ENCODE measurements around the gene ANKRD2.
"Not testable (repeated sequence)": the region's sequence is repeated elsewhere in the genome, so short reads cannot be mapped to it uniquely, and the experiment has no call there.

ANKRD2 gene

DNA sequence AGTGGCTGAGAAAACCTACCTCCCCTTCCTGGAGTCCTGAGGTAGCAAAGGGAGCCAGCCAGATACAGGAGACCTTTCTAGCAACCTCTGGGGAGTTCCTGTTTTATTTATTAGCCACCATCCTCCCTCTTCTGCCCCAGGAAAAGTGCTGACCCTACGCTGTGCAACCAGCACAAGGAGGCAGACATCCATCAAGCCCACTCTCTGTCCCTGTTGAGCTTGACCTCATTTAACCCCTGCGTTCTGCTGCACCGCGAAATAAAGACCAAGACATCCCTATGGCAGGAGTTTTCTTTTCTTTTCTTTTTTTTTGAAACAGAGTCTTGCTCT lies 25.3 kb upstream of the ANKRD2 start:
- no peak for DNase-seq

GRCh38 chr10:97547962-97548361 lies 24.6 kb upstream of the ANKRD2 start:
- no peak for DNase-seq

- no peak for DNase-seq
These were observed 23.6 kb upstream of the ANKRD2 start for GRCh38 chr10:97548828-97549455.

DNA sequence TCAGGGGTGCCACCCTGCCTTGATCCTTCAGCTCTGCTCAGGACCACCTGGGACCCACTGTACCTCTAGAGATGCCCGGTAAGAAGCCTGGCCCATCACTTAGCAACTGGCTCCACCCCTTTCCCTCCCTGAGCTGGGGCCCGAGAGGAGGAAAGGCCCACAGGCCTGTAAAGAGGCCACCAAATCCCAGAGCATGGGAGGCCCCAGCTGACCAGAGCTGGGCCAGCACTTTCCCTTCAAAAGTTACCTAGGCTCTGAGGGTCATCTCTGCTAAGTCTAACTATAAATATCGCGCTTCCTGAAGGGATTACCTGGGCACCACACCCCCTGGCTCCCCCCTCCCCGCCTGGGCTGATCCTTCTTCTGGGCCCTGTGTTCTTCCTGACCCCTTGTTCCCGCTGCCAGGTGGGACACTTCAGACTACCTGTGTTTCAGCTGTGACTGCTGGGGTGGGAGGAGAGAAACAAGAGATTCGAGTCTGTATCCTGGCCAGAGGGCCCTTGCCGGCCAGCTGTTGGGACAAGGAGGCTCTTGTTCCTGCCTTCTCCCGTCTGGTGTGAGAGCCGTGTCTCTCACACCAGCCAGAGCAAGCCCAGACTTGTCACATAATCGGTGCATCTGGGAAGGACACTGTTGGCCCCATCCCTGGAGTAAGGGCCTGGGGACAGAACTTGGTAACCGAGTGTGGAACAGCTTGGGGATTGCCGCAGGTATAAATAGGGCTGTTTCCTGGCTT lies 22.8 kb upstream of the ANKRD2 start:
- no peak for DNase-seq

- DNase-seq, result no peak
These were observed 22.0 kb upstream of the ANKRD2 start for GRCh38 chr10:97550336-97551149.

DNA sequence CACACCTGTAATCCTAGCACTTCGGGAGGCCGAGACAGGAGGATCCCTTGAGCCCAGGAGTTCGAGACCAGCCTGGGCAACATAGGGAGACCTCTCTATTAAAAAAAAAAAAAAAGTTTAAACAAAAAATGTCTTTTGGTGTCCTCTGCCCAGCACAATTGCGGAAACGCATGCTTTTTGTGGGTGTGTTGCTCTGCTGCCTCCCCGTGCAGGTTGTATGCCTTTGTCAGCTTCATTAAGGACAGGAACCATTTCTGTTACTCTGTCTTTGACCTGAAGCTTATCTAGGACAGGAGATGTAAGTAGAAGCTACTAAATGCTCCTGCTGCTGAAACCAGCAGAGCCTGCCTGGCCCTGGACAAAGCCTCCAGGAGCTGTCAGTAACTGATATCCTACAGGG lies 21.3 kb upstream of the ANKRD2 start:
- DNase-seq, result no peak

DNA sequence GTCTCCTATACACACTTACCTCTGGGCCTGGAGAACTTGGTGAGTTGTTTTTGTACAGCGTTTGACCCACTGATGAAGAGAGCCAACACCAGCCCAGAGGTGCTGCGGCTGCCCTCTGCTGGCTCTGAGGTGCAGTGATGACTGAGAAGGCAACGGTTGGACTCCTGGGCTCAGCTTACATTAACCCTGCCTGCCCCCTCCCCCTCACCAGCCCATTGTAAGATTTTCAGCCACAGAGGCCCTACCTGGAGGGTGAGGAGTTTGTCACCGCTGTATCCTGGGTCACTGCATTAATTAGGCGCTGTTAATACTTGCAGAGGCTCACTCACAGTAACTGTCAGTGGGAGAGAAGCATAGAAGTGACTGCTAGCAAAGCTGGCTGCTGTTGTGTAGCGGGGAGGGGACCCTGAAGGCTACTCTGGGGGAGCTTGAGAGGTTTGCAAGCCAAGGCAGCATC lies 19.0 kb upstream of the ANKRD2 start:
- DNase-seq, result peak in 4 of 5 donors; percentile 24 to 58 (median 30)

GRCh38 chr10:97554336-97554735 lies 18.2 kb upstream of the ANKRD2 start:
- DNase-seq, result not testable (repeated sequence)

GRCh38 chr10:97555541-97555940 lies 17.0 kb upstream of the ANKRD2 start:
- not testable (repeated sequence) for DNase-seq

- not testable (repeated sequence) for DNase-seq
These were observed 11.7 kb upstream of the ANKRD2 start for GRCh38 chr10:97560731-97561381.

DNA sequence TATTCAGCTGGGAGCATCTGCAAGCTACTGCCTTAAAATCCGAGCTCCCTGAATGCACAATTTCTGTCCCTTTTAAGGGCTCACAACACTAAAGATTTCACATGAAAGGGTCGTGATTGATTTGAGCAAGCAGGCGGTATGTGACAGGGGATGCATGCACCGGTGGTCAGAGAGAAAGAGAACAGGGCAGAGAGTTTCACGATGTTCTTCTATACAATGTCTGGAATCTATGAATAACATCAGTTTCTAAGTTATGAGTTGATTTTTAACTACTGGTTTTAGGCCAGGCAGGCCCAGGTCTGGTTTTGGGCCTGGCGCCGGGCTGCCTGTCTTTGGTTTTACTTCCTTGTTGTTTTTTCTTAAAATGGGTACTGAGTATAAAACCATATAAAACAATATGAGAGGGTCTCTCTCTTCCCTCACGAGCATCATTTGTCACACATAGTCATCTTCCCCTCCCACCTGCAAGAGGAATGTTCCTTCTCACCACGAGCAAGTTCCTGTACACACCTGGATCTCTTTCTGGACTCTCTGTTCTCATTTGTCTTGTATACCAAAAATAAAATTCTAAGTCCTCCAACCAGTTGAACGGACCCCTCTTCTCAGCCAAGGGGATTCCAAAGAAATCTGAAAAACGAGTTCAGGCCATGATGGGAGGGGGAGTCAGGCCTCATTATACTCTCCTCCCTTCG lies 11.0 kb upstream of the ANKRD2 start:
- not testable (repeated sequence) for DNase-seq

GRCh38 chr10:97562329-97562728 lies 10.2 kb upstream of the ANKRD2 start:
- not testable (repeated sequence) for DNase-seq

GRCh38 chr10:97563337-97563736 lies 9.2 kb upstream of the ANKRD2 start:
- DNase-seq, result no peak

- no peak for DNase-seq
These were observed 7.8 kb upstream of the ANKRD2 start for GRCh38 chr10:97564776-97565175.

GRCh38 chr10:97566336-97566996 lies 6.1 kb upstream of the ANKRD2 start:
- DNase-seq, result no peak

GRCh38 chr10:97567891-97568290 lies 4.7 kb upstream of the ANKRD2 start:
- no peak for DNase-seq

GRCh38 chr10:97570146-97570788 lies 2.3 kb upstream of the ANKRD2 start:
- no peak for DNase-seq

- DNase-seq, result no peak
These were observed 1.6 kb upstream of the ANKRD2 start for GRCh38 chr10:97570789-97571471.

GRCh38 chr10:97571622-97572021 lies 957 bp upstream of the ANKRD2 start:
- no peak for DNase-seq

GRCh38 chr10:97573021-97573420 lies 442 bp downstream of the ANKRD2 start:
- no peak for DNase-seq

GRCh38 chr10:97573672-97574071 lies 1.1 kb downstream of the ANKRD2 start:
- no peak for DNase-seq
